Esophagus (tissue), 2 donors: Measurements from ENCODE around the gene ALG6. TPM values are rescaled to one million over a fixed set of nuclear protein-coding genes. Genes with fewer than 3 reads are reported as not detected.

Experiments
- polyA plus RNA-seq, 2 donors: library from polyadenylated mRNA; stranded (reverse); fragments of 200-250 nt; gene quantifications; one replicate each; pipeline ENCODE4 v1.2.3, GENCODE V29; 2013
- donor health status: healthy with polysubstance abuse.
- donor health status: Bipolar disorder and iron deficiency.

ALG6 gene
- polyA plus RNA-seq, 2 donors: 8.3 to 14.1 TPM

Other genes starting within 250 kb of the ALG6 start
- under 1 TPM; 0.06 to 0.16 TPM for gene FOXD3, start 45.1 kb upstream of the ALG6 start, polyA plus RNA-seq
- gene ITGB3BP, start 155.6 kb downstream of the ALG6 start, polyA plus RNA-seq: 10 to 100 TPM; 17.1 to 26.7 TPM
- 1 to 10 TPM; 2.0 to 2.8 TPM for gene EFCAB7, start 155.9 kb downstream of the ALG6 start, polyA plus RNA-seq
- 10 to 100 TPM in 1 of 2 donors, 1 to 10 TPM in 1; 5.4 to 28.0 TPM for gene PGM1, start 225.8 kb downstream of the ALG6 start, polyA plus RNA-seq